HG03439 (cell line): ENCODE measurements around the gene MACROD1.

Experiments used
- ATAC-seq: cut with Tn5 transposase; IDR thresholded peaks from one replicate; pipeline ENCODE4 v1.9.1; 2021; ENCODE audit warnings: mild to moderate bottlenecking, moderate library complexity; ENCODE audit not compliant: unreplicated experiment

MACROD1 gene, protein sequence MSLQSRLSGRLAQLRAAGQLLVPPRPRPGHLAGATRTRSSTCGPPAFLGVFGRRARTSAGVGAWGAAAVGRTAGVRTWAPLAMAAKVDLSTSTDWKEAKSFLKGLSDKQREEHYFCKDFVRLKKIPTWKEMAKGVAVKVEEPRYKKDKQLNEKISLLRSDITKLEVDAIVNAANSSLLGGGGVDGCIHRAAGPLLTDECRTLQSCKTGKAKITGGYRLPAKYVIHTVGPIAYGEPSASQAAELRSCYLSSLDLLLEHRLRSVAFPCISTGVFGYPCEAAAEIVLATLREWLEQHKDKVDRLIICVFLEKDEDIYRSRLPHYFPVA

DNA sequence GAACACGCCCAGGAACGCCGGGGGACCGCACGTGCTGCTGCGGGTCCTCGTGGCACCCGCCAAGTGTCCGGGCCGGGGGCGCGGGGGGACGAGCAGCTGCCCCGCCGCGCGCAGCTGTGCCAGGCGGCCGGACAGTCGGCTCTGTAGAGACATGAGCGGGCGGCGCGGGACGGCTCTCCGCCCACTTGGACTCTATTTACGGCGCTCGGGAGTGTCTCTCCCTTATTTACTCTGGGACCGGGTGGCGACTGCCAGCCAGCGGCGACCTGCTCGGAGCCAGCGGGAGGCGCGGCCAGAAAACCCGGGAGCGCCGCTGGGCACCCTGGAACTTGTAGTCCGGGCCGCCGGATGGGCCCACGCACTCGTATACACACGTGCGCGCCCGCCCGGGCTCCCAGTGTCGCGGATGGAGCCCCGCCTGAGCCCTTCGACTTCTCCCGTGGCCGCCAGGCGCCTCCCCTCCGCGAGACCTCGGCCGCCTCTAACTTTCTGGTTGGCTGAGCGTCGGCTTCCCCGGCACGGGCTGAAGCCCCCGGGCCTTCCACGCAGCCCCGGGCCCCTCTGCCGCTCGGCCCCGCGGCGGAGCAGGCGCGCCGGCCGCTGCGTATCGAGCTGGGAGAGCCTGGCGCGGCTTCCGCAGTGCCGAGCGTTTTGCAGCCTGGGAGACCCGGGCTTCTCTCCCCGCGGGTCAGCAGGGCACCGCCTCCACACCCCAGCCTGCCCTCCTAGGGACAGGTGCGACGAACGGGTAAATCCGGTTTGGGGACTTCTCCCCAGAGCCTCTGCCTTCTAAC is at the start of gene MACROD1:
Gene MACROD1, minus strand, starts transcription at position 272 of the 794 bp plus-strand sequence. Its CDS starts 119 bp downstream, at position 153.
- peak; percentile 89 for ATAC-seq

- no peak for ATAC-seq
These were observed 45.4 kb upstream of the MACROD1 start for GRCh38 chr11:64211181-64211872.

DNA sequence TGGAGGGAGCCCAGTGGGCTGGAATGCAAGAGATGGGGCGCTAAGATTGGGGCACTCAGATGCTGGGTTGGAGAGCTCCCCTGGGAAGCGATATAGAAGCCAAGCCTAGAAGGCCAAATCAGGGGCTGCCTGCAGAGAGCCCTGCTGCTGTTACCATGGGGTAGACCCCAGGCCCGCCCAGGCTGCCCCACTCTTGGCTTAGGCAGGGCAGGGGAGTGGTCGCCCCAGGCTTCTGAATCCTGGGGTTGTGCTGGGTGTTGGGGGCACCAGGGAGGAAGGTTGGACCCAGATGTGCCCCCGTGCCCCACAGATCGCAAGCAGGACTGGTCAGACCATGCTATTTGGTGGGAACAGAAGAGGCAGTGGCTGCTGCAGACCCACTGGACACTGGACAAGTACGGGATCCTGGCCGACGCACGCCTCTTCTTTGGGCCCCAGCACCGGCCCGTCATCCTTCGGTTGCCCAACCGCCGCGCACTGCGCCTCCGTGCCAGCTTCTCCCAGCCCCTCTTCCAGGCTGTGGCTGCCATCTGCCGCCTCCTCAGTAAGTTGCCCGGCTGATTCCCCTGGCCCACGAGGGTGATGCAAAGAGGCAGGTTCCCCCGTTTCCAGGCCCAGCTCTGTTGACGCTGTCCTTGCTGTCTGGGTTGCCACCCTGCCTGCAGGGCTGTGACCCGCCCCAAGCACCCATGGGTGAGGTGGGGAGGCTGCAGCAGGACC is 44.5 kb upstream of the MACROD1 start:
- ATAC-seq = no peak

GRCh38 chr11:64209563-64209843 is 43.6 kb upstream of the MACROD1 start:
- no peak for ATAC-seq

- no peak for ATAC-seq
These were observed 43.1 kb upstream of the MACROD1 start for GRCh38 chr11:64208796-64209562.

- ATAC-seq = no peak
These were observed 42.3 kb upstream of the MACROD1 start for GRCh38 chr11:64208086-64208795.

GRCh38 chr11:64207256-64208085 is 41.6 kb upstream of the MACROD1 start:
- no peak for ATAC-seq

DNA sequence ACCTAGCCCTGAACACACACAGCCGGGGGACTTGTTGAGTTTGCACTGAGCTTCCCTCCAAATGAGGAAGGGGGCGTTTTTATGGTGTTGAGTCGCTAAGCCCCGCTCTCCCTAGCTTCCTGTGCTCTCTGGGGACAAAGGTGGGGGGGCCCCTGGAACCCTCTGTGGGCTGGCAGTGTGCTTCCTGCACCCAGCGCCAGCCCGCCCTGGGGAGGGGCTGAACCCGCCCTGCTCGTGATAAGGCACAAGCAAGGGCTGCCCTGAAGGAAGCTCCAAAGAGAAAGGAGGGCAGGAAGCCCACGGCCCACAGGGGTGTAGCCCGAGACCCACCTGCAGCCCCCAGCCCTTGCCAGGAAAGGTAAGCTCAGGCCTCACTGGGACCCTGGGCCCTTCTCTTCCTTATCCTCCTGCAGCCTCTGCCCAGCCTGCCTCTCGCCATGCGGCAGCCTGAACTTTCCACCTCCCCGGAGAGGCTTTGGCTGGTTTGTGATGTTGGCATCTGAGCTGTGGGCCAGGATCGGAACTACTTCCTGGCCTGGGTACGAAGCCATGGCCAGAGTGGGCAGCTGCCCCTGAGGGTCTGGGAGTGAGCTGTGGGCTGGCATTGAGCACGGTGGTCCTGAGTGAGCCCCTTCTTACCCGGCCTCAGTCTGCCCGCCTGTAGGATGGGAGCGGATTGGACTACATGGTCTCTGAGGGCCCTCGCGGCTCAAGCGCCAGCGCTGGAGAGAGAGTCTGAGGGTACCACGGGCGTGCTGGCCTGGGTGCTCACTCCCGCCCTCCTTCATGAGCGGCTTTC is 40.7 kb upstream of the MACROD1 start, which contains the start of gene FERMT3:
Gene FERMT3, plus strand, starts transcription at position 265 of the 799 bp plus-strand sequence. CDS start 644 bp downstream, outside the sequence.
- ATAC-seq = no peak

- no peak for ATAC-seq
These were observed 38.6 kb upstream of the MACROD1 start for GRCh38 chr11:64204464-64204989.

DNA sequence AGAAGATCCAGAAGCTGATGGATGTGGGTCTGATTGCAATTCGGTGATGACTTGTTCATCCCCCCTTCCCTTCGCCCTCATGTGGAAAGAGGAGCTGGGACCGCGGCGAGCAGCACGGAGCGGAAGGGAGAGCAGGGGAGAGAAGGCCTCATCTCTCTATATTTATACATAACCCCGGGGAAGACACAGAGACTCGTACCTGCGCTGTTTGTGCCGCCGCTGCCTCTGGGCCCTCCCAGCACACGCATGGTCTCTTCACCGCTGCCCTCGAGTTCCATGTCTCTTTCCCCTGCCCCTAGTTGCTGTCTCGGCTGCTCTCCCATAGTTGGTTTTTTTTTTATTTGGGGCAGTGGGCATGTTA is 38.1 kb upstream of the MACROD1 start:
- ATAC-seq = no peak

GRCh38 chr11:64203421-64204079 is 37.6 kb upstream of the MACROD1 start:
- no peak for ATAC-seq

DNA sequence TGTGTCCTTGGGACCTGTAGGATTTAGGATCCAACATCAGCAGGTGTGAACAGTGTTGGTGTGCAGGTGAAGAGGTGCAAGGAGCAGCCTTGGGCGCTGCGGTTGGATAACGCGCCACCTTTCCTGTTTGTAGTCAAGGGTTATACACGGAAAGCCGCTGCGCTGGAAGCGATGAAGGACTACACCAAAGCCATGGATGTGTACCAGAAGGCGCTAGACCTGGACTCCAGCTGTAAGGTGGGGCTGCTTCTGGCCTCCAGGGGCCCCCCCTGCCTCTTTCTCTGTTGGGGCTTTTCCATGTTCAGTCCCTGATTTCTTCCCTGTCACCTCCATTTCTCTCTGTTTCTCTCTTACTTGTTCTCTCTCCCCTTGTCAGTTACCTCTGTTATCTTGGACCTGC is 37.1 kb upstream of the MACROD1 start:
- ATAC-seq = no peak

- no peak for ATAC-seq
These were observed 35.6 kb upstream of the MACROD1 start for GRCh38 chr11:64201543-64201942.

- ATAC-seq = no peak
These were observed 32.6 kb upstream of the MACROD1 start for GRCh38 chr11:64198511-64198910.

- ATAC-seq = no peak
These were observed 30.7 kb upstream of the MACROD1 start for GRCh38 chr11:64196626-64197025.

- ATAC-seq = no peak
These were observed 26.5 kb upstream of the MACROD1 start for GRCh38 chr11:64192434-64192833.

DNA sequence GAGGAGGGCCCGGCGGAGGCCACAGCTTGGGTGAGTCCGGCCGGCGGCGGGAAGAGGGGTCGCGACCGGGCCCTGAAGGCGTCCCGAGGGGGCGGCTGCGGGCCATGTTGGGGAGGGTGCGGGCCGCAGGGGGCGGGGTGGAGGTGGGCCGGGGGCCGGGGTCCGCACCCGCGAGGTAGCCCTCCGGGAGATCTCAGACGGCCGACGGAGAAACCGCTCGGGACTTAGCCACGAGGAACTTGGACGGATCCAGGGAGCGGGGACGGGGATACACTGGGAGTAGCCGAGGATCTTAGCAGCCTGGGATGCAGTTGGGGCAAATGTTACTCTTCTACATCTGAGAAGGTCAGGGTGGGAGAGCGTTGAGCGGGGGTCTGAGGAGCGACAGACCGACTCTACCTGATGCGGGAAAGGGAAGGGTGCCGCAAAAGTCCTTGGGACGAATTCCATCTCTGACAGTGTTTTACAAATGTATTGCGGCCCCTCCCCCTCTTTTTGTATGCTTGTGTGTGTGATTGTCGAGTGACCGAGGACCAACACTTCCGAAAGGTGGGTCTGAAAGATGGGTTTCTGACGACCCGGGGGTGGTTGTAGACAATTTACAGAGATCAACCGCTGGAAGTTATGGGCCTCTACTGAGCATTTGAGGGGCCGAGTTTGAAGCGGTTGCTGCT is 20.7 kb upstream of the MACROD1 start:
- no peak for ATAC-seq
